Naive thymus-derived CD8-positive, alpha-beta T cell (primary cell): ENCODE measurements around the gene ABCB9. TPM values are rescaled to one million over a fixed set of nuclear protein-coding genes. Genes with fewer than 3 reads are reported as not detected.
A peak's percentile ranks its signal among the peaks of the same experiment; 100 is the strongest.
"Not testable (repeated sequence)": the region's sequence is repeated elsewhere in the genome, so short reads cannot be mapped to it uniquely, and the experiment has no call there.

ENCODE experiments used
- ATAC-seq, 2 donors: fragments of 150-1000 bp; cut with Tn5 transposase in 1 of 2; sonication (Bioruptor Pico), chemical (Tn5 transposase) in 1 of 2; 1 replicate in 1 of 2; 2 replicates in 1 of 2; pipeline ENCODE4 v1.10.0; 2021; ENCODE audit warnings: mild to moderate bottlenecking in 2 of 2, moderate library complexity in 2 of 2
- POLR2A ChIA-PET: fragments of 350-600 bp; sonication (Branson Sonifier 250); formaldehyde crosslinking; loops from one replicate; lab custom pipeline; 2021; ENCODE audit warnings: antibody characterized with exemption; lab: Charles Lee
- DNase-seq, 10 donors: peaks; one replicate each; pipeline versions ENCODE4 v3.0.0 to v3.0.0-alpha.2; 2020 to 2022
- H3K27ac Mint-ChIP-seq, 10 donors: one replicate each; pipeline ENCODE4 v1.8.0; 2020 to 2022; ENCODE audit warnings: mild to moderate bottlenecking in 10 of 10, mixed read lengths in 10 of 10, moderate library complexity in 4 of 10, inconsistent platforms in 1 of 10
- H3K27me3 Mint-ChIP-seq, 5 donors: one replicate each; pipeline ENCODE4 v1.8.0; 2021 to 2022; ENCODE audit warnings: mixed read lengths in 5 of 5
- H3K36me3 Mint-ChIP-seq, 3 donors: one replicate each; pipeline ENCODE4 v1.8.0; 2020 to 2022; ENCODE audit warnings: mixed read lengths in 3 of 3, mild to moderate bottlenecking in 2 of 3, inconsistent platforms in 1 of 3
- H3K4me1 Mint-ChIP-seq, 4 donors: one replicate each; pipeline ENCODE4 v1.8.0; 2021 to 2022; ENCODE audit warnings: mixed read lengths in 4 of 4
- H3K4me3 Mint-ChIP-seq, 10 donors: one replicate each; pipeline ENCODE4 v1.8.0; 2020 to 2022; ENCODE audit warnings: mild to moderate bottlenecking in 10 of 10, mixed read lengths in 10 of 10, moderate library complexity in 6 of 10, inconsistent platforms in 1 of 10
- H3K9me3 Mint-ChIP-seq, 9 donors: one replicate each; pipeline ENCODE4 v1.8.0; 2020 to 2022; ENCODE audit warnings: mixed read lengths in 9 of 9, mild to moderate bottlenecking in 3 of 9, inconsistent platforms in 1 of 9, moderate library complexity in 1 of 9
- polyA plus RNA-seq, 3 donors: library from polyadenylated mRNA; unstranded; fragments of 300-500 nt; fragmentation: Illumina TruSeq; gene quantifications; one replicate each; pipeline ENCODE4 v1.2.3, GENCODE V29; 2021
- total RNA-seq, 8 experiments: library from RNA in 2 of 8; stranded (reverse) in 2 of 8; gene quantifications; one replicate each; pipeline ENCODE4 v1.2.3 and lab custom pipeline; 2021 to 2026

ABCB9 gene
- total and polyA plus RNA-seq, 5 experiments from 2014 or later = 0.45 to 7.0 (median 1.4) TPM

- Mint-ChIP-seq H3K36me3 (no peaks in the 10 kb centered on the region), H3K4me1 (peaks cover 0 to 3% (median under 1%) of the 10 kb centered on the region in 4 donors), H3K4me3 (no peak overlapping the region), H3K27me3 (peaks cover 0 to 2% (median 0%) of the 10 kb centered on the region in 5 donors), H3K9me3 (no peaks in the 10 kb centered on the region), H3K27ac (peak overlapping the region in 1 of 10 donors; percentile 33)
- DNase-seq = no peak
- ATAC-seq = no peak
- POLR2A ChIA-PET = no interaction called here
Measured at GRCh38 chr12:122908915-122909314, 57.3 kb downstream of the ABCB9 start.

DNA sequence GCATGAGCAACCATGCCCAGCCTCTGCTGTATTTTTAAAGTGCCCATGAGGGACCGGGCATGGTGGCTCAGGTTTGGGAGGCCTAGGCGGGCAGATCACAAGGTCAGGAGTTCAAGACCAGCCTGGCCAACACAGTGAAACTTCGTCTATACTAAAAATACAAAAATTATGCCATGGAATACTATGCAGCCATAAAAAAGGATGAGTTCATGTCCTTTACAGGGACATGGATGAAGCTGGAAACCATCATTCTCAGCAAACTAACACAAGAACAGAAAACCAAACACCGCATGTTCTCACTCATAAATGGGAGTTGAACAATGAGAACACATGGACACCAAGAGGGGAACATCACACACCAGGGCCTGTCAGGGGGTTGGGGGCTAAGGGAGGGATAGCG lies 61.0 kb downstream of the ABCB9 start:
- H3K4me3 Mint-ChIP-seq, H3K27ac Mint-ChIP-seq, H3K9me3 Mint-ChIP-seq, H3K36me3 Mint-ChIP-seq, H3K27me3 Mint-ChIP-seq, DNase-seq, POLR2A ChIA-PET, ATAC-seq: not testable (repeated sequence)
- peaks cover 3 to 30% (median 16%) of the 10 kb centered on the region in 4 donors for H3K4me1 Mint-ChIP-seq

- no peak overlapping the region for H3K4me3 Mint-ChIP-seq
- POLR2A ChIA-PET = interaction anchor here (0.8 to 1.3 kb wide), 3 partner anchors 11 to 68 kb away, joined by 3 to 4 read pairs (median 3); no protein-coding TSS in a partner anchor
- H3K27ac Mint-ChIP-seq = peak overlapping the region in 5 of 10 donors; percentile 26 to 67 (median 47)
- H3K36me3 Mint-ChIP-seq = no peaks in the 10 kb centered on the region
- H3K9me3 Mint-ChIP-seq = no peaks in the 10 kb centered on the region
- ATAC-seq (no peak), DNase-seq (no peak)
- no peaks in the 10 kb centered on the region for H3K27me3 Mint-ChIP-seq
- H3K4me1 Mint-ChIP-seq = peaks cover 3 to 45% (median 31%) of the 10 kb centered on the region in 4 donors
Measured at GRCh38 chr12:122903693-122904034, 62.6 kb downstream of the ABCB9 start.

DNA sequence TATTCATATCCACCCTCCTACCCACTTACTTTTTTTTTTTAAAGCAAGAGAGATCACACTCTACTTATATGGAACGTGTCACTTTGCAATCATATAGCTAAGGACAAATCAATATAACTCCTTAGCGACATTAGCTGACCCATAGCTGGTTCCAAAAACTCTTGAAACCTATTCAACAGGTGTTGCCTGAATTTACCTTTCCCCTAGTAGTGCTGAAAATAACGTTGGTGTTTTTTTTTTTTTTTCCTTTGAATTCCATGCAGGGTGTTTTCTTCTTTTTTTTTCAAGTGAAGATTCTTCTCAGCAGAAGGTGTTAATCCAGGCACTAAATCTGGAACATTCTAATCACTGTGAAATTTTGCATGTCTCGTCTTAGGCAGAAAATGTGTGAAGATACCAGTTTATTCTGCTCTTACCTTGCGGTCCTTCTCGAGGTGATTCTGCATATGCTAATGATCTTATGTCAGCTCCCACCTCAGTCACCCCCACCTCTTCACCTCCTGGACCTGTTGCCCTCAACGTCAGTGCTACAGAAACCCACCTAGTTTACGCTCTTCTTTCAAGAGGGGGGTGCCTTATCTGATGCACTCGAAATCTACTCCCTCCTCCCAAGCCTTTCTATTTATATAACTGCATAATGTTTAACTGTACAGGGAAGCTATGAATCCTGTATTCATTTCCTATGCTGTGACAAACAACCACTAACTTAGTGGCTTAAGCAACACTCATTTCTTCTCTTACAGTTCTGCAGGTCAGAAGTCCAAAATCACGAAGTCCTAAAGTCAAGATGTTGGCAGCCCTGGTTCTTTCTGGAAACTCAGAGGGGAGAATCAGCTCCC lies 63.2 kb downstream of the ABCB9 start:
- no peaks in the 10 kb centered on the region for H3K27me3 Mint-ChIP-seq
- no peaks in the 10 kb centered on the region for H3K9me3 Mint-ChIP-seq
- H3K4me3 Mint-ChIP-seq = no peak overlapping the region
- peak overlapping the region in 5 of 10 donors; percentile 26 to 87 (median 67) for H3K27ac Mint-ChIP-seq
- H3K36me3 Mint-ChIP-seq = no peaks in the 10 kb centered on the region
- peaks cover 8 to 51% (median 37%) of the 10 kb centered on the region in 4 donors for H3K4me1 Mint-ChIP-seq
- DNase-seq (no peak), ATAC-seq (no peak)
- POLR2A ChIA-PET = interaction anchor here (0.8 to 1.3 kb wide), 3 partner anchors 12 to 67 kb away, joined by 3 to 4 read pairs (median 3); no protein-coding TSS in a partner anchor

GRCh38 chr12:122899887-122900286 lies 66.4 kb downstream of the ABCB9 start:
- peak overlapping the region in 8 of 10 donors; percentile 30 to 55 (median 36) for H3K4me3 Mint-ChIP-seq
- DNase-seq = no peak
- no peaks in the 10 kb centered on the region for H3K9me3 Mint-ChIP-seq
- no peaks in the 10 kb centered on the region for H3K27me3 Mint-ChIP-seq
- H3K4me1 Mint-ChIP-seq = peaks cover 24 to 79% (median 64%) of the 10 kb centered on the region in 4 donors
- POLR2A ChIA-PET = interaction anchor here (1.2 to 3.1 kb wide), 6 partner anchors 9 to 75 kb away, joined by 3 to 21 read pairs (median 6); partner anchors contain the start of gene OGFOD2
- H3K36me3 Mint-ChIP-seq = peaks cover 0 to under 1% (median 0%) of the 10 kb centered on the region in 3 donors
- ATAC-seq = no peak
- peak overlapping the region; percentile 78 to 100 (median 96) for H3K27ac Mint-ChIP-seq

DNA sequence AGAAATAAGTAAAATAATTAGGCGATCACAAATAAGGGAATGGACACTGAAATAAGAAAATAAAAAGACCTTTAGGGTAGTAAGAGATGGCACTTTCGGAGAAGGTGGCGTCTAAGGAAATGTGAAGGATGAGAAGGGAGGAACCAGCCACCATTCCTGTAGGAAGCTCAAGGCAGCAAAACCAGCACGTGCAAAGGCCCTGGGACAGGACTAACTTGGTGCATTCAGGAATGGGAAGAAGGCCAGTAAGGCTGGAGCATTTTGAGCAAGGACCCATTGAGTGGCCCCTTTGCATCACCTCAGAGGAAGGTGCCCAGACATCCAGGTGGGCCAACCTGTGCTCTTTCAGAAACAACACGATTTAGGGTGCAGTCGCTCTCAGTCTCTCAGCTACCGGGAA lies 69.6 kb downstream of the ABCB9 start:
- Mint-ChIP-seq H3K9me3 (no peaks in the 10 kb centered on the region), H3K4me1 (peaks cover 35 to 96% (median 87%) of the 10 kb centered on the region in 4 donors), H3K4me3 (peak overlapping the region; percentile 90 to 99 (median 95)), H3K27ac (peak overlapping the region; percentile 94 to 100 (median 99)), H3K36me3 (peaks cover 0 to 10% (median 0%) of the 10 kb centered on the region in 3 donors), H3K27me3 (no peaks in the 10 kb centered on the region)
- POLR2A ChIA-PET = interaction anchor here (0.6 to 2.7 kb wide), 9 partner anchors 10 to 336 kb away, joined by 3 to 13 read pairs (median 5); partner anchors contain the start of gene HIP1R
- no peak for DNase-seq
- no peak for ATAC-seq

GRCh38 chr12:122895704-122896636 lies 70.3 kb downstream of the ABCB9 start, which contains the start of gene VPS37B:
Gene VPS37B (minus strand): TSS chr12:122896124. CDS start chr12:122896062, 62 bp downstream.
- H3K27ac Mint-ChIP-seq = peak within 1 kb of the TSS; percentile 94 to 100 (median 99)
- peak within 1 kb of the TSS; percentile 90 to 99 (median 95) for H3K4me3 Mint-ChIP-seq
- POLR2A ChIA-PET = interaction anchor here (0.9 to 3.0 kb wide), 13 partner anchors 9 to 337 kb away, joined by 3 to 27 read pairs (median 7); partner anchors contain the start of genes MPHOSPH9, MTRFR and OGFOD2
- DNase-seq (peak; percentile 83 to 97 (median 94)), ATAC-seq (peak; percentile 63 to 73)
- peaks cover 33 to 96% (median 88%) of the 10 kb centered on the region in 4 donors for H3K4me1 Mint-ChIP-seq
- H3K27me3 Mint-ChIP-seq = no peaks in the 10 kb centered on the region
- no peaks in the 10 kb centered on the region for H3K9me3 Mint-ChIP-seq
- H3K36me3 Mint-ChIP-seq = peaks cover 0 to 10% (median 0%) of the 10 kb centered on the region in 3 donors

DNA sequence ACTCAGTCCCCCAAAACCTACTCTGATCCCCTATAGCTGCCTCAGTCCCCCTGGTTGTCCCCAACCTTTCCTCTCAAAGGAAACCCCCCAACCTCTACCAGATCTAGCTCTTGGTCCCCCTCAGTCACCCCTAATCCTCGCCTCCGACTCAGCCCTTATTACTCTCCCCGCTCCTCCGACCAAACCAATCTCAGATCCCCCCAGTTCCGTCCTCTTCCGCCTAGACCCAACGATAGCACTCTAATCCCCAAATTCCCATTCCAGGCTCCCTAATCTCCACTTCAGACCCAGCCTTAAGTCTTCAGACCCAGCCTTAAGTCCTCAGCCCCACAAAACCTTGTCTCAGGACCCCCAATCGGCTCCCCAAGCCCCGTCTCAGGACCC lies 71.0 kb downstream of the ABCB9 start:
- ATAC-seq (peak in 1 of 2 donors; percentile 8), DNase-seq (no peak)
- no peaks in the 10 kb centered on the region for H3K9me3 Mint-ChIP-seq
- no peaks in the 10 kb centered on the region for H3K27me3 Mint-ChIP-seq
- POLR2A ChIA-PET = interaction anchor here (0.6 to 3.0 kb wide), 9 partner anchors 9 to 338 kb away, joined by 3 to 27 read pairs (median 7); partner anchors contain the start of genes MPHOSPH9, MTRFR and OGFOD2
- peak overlapping the region; percentile 91 to 100 (median 99) for H3K27ac Mint-ChIP-seq
- peaks cover 0 to 10% (median 0%) of the 10 kb centered on the region in 3 donors for H3K36me3 Mint-ChIP-seq
- H3K4me1 Mint-ChIP-seq = peaks cover 36 to 96% (median 91%) of the 10 kb centered on the region in 4 donors
- peak overlapping the region; percentile 90 to 99 (median 95) for H3K4me3 Mint-ChIP-seq

GRCh38 chr12:122894193-122895121 lies 71.8 kb downstream of the ABCB9 start:
- peaks cover 38 to 96% (median 91%) of the 10 kb centered on the region in 4 donors for H3K4me1 Mint-ChIP-seq
- peak overlapping the region; percentile 91 to 100 (median 99) for H3K27ac Mint-ChIP-seq
- H3K36me3 Mint-ChIP-seq = peaks cover 0 to 10% (median 0%) of the 10 kb centered on the region in 3 donors
- no peaks in the 10 kb centered on the region for H3K9me3 Mint-ChIP-seq
- no peaks in the 10 kb centered on the region for H3K27me3 Mint-ChIP-seq
- POLR2A ChIA-PET = interaction anchor here (0.6 to 3.0 kb wide), 13 partner anchors 11 to 339 kb away, joined by 3 to 27 read pairs (median 7); partner anchors contain the start of genes MPHOSPH9, MTRFR and OGFOD2
- ATAC-seq (peak in 1 of 2 donors; percentile 19), DNase-seq (peak in 1 of 10 donors; percentile 26)
- H3K4me3 Mint-ChIP-seq = peak overlapping the region; percentile 90 to 99 (median 95)

- Mint-ChIP-seq H3K4me3 (peak overlapping the region; percentile 52 to 99 (median 94)), H3K4me1 (peaks cover 40 to 96% (median 92%) of the 10 kb centered on the region in 4 donors), H3K27ac (peak overlapping the region in 9 of 10 donors; percentile 28 to 100 (median 95)), H3K36me3 (peaks cover 0 to 10% (median 0%) of the 10 kb centered on the region in 3 donors), H3K9me3 (no peaks in the 10 kb centered on the region), H3K27me3 (no peaks in the 10 kb centered on the region)
- POLR2A ChIA-PET = interaction anchor here (0.7 to 3.0 kb wide), 9 partner anchors 8 to 118 kb away, joined by 3 to 27 read pairs (median 6); no protein-coding TSS in a partner anchor
- DNase-seq = no peak
- ATAC-seq = no peak
Measured at GRCh38 chr12:122893208-122894153, 72.8 kb downstream of the ABCB9 start.
